ENCODE results near the gene NEDD4L.

NEDD4L gene

GRCh38 chr18:58320907-58321561 lies 277.0 kb downstream of the NEDD4L start:
- FAIRE-seq (no peak), DNase-seq (ENCODE audit: extremely low spot score, insufficient read length, low read depth) (no peak)

GRCh38 chr18:58321986-58322385 lies 278.0 kb downstream of the NEDD4L start:
- FAIRE-seq (peak; percentile 90), DNase-seq (ENCODE audit: extremely low spot score, insufficient read length, low read depth) (peak; percentile 46)

- DNase-seq (ENCODE audit: extremely low spot score, insufficient read length, low read depth) = no peak
- no peak for FAIRE-seq
These were observed 278.4 kb downstream of the NEDD4L start for GRCh38 chr18:58322464-58322863.

- no peak for FAIRE-seq
- DNase-seq (ENCODE audit: extremely low spot score, insufficient read length, low read depth) = no peak
These were observed 280.1 kb downstream of the NEDD4L start for GRCh38 chr18:58323866-58324762.

GRCh38 chr18:58324824-58325480 lies 280.9 kb downstream of the NEDD4L start:
- FAIRE-seq (no peak), DNase-seq (ENCODE audit: extremely low spot score, insufficient read length, low read depth) (no peak)

GRCh38 chr18:58325494-58325893 lies 281.5 kb downstream of the NEDD4L start:
- DNase-seq (ENCODE audit: extremely low spot score, insufficient read length, low read depth) = no peak
- no peak for FAIRE-seq

GRCh38 chr18:58334061-58334460 lies 290.0 kb downstream of the NEDD4L start:
- DNase-seq (ENCODE audit: extremely low spot score, insufficient read length, low read depth) = no peak
- no peak for FAIRE-seq

- FAIRE-seq = no peak
- DNase-seq (ENCODE audit: extremely low spot score, insufficient read length, low read depth) = no peak
These were observed 291.2 kb downstream of the NEDD4L start for GRCh38 chr18:58335223-58335622.

- FAIRE-seq (no peak), DNase-seq (ENCODE audit: extremely low spot score, insufficient read length, low read depth) (no peak)
These were observed 291.8 kb downstream of the NEDD4L start for GRCh38 chr18:58335821-58336220.

GRCh38 chr18:58336605-58337004 lies 292.6 kb downstream of the NEDD4L start:
- no peak for FAIRE-seq
- no peak for DNase-seq (ENCODE audit: extremely low spot score, insufficient read length, low read depth)

GRCh38 chr18:58337285-58337684 lies 293.3 kb downstream of the NEDD4L start:
- no peak for FAIRE-seq
- DNase-seq (ENCODE audit: extremely low spot score, insufficient read length, low read depth) = no peak

- no peak for FAIRE-seq
- no peak for DNase-seq (ENCODE audit: extremely low spot score, insufficient read length, low read depth)
These were observed 293.7 kb downstream of the NEDD4L start for GRCh38 chr18:58337686-58338085.

GRCh38 chr18:58338141-58338540 lies 294.1 kb downstream of the NEDD4L start:
- DNase-seq (ENCODE audit: extremely low spot score, insufficient read length, low read depth) (no peak), FAIRE-seq (no peak)

- DNase-seq (ENCODE audit: extremely low spot score, insufficient read length, low read depth) = no peak
- no peak for FAIRE-seq
These were observed 295.1 kb downstream of the NEDD4L start for GRCh38 chr18:58338961-58339592.

GRCh38 chr18:58339890-58340289 lies 295.9 kb downstream of the NEDD4L start:
- FAIRE-seq = no peak
- DNase-seq (ENCODE audit: extremely low spot score, insufficient read length, low read depth) = no peak

GRCh38 chr18:58341916-58342315 lies 297.9 kb downstream of the NEDD4L start:
- FAIRE-seq (no peak), DNase-seq (ENCODE audit: extremely low spot score, insufficient read length, low read depth) (no peak)

GRCh38 chr18:58344080-58344670 lies 300.1 kb downstream of the NEDD4L start:
- FAIRE-seq (no peak), DNase-seq (ENCODE audit: extremely low spot score, insufficient read length, low read depth) (no peak)

GRCh38 chr18:58344861-58345463 lies 300.9 kb downstream of the NEDD4L start:
- FAIRE-seq (no peak), DNase-seq (ENCODE audit: extremely low spot score, insufficient read length, low read depth) (no peak)

GRCh38 chr18:58345875-58346274 lies 301.8 kb downstream of the NEDD4L start:
- DNase-seq (ENCODE audit: extremely low spot score, insufficient read length, low read depth) (no peak), FAIRE-seq (no peak)

- DNase-seq (ENCODE audit: extremely low spot score, insufficient read length, low read depth) = no peak
- no peak for FAIRE-seq
These were observed 303.1 kb downstream of the NEDD4L start for GRCh38 chr18:58347135-58347534.
